ENCODE results near the gene FRRS1L.

DNA sequence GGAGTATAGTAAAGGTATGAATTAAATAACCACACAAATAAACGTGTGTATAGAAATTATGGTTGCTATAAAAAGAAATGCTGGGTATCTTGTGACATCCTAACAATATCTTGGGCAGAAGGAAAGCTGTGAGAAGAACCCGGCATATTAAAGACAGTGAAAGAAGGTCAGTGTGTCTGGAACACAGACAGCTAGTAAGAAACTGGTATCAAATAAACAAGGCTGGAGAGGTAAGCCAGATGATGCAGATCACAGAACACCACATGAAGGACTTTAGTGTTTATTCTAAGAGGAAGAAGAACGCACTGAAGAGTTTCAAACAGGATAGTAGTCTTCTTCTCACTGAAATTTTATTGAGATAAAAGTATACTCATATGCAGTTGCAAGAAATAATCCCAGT lies 71.7 kb downstream of the FRRS1L start:
- TF ChIP-seq ARNTL (CRISPR knock-in tag; IDR thresholded peaks at IDR 0.05; ENCODE audit: borderline replicate concordance, low read depth) (no peak), OSR1 (CRISPR knock-in tag; IDR thresholded peaks at IDR 0.05) (no peak), ZC3H10 (CRISPR knock-in tag; IDR thresholded peaks at IDR 0.05) (no peak), PPARA (CRISPR knock-in tag; IDR thresholded peaks at IDR 0.05; ENCODE audit: borderline replicate concordance) (no peak), RARB (CRISPR knock-in tag; IDR thresholded peaks at IDR 0.05) (no peak), ZFP30 (CRISPR knock-in tag; IDR thresholded peaks at IDR 0.05) (no peak), ZFP3 (CRISPR knock-in tag; IDR thresholded peaks at IDR 0.05) (no peak), ZNF8 (CRISPR knock-in tag; IDR thresholded peaks at IDR 0.05) (no peak)
- TF ChIP-seq, protein P1, sequence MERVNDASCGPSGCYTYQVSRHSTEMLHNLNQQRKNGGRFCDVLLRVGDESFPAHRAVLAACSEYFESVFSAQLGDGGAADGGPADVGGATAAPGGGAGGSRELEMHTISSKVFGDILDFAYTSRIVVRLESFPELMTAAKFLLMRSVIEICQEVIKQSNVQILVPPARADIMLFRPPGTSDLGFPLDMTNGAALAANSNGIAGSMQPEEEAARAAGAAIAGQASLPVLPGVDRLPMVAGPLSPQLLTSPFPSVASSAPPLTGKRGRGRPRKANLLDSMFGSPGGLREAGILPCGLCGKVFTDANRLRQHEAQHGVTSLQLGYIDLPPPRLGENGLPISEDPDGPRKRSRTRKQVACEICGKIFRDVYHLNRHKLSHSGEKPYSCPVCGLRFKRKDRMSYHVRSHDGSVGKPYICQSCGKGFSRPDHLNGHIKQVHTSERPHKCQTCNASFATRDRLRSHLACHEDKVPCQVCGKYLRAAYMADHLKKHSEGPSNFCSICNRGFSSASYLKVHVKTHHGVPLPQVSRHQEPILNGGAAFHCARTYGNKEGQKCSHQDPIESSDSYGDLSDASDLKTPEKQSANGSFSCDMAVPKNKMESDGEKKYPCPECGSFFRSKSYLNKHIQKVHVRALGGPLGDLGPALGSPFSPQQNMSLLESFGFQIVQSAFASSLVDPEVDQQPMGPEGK (CRISPR knock-in tag; IDR thresholded peaks at IDR 0.05; ENCODE audit: borderline replicate concordance): no peak
- TF ChIP-seq, protein P2, sequence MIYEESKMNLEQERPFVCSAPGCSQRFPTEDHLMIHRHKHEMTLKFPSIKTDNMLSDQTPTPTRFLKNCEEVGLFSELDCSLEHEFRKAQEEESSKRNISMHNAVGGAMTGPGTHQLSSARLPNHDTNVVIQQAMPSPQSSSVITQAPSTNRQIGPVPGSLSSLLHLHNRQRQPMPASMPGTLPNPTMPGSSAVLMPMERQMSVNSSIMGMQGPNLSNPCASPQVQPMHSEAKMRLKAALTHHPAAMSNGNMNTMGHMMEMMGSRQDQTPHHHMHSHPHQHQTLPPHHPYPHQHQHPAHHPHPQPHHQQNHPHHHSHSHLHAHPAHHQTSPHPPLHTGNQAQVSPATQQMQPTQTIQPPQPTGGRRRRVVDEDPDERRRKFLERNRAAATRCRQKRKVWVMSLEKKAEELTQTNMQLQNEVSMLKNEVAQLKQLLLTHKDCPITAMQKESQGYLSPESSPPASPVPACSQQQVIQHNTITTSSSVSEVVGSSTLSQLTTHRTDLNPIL (CRISPR knock-in tag; IDR thresholded peaks at IDR 0.05; ENCODE audit: low read depth): no peak
- TF ChIP-seq, protein P3, sequence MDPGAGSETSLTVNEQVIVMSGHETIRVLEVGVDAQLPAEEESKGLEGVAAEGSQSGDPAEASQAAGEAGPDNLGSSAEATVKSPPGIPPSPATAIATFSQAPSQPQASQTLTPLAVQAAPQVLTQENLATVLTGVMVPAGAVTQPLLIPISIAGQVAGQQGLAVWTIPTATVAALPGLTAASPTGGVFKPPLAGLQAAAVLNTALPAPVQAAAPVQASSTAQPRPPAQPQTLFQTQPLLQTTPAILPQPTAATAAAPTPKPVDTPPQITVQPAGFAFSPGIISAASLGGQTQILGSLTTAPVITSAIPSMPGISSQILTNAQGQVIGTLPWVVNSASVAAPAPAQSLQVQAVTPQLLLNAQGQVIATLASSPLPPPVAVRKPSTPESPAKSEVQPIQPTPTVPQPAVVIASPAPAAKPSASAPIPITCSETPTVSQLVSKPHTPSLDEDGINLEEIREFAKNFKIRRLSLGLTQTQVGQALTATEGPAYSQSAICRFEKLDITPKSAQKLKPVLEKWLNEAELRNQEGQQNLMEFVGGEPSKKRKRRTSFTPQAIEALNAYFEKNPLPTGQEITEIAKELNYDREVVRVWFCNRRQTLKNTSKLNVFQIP (CRISPR knock-in tag; IDR thresholded peaks at IDR 0.05; ENCODE audit: borderline replicate concordance, low read depth): no peak
- TF ChIP-seq, protein P4, sequence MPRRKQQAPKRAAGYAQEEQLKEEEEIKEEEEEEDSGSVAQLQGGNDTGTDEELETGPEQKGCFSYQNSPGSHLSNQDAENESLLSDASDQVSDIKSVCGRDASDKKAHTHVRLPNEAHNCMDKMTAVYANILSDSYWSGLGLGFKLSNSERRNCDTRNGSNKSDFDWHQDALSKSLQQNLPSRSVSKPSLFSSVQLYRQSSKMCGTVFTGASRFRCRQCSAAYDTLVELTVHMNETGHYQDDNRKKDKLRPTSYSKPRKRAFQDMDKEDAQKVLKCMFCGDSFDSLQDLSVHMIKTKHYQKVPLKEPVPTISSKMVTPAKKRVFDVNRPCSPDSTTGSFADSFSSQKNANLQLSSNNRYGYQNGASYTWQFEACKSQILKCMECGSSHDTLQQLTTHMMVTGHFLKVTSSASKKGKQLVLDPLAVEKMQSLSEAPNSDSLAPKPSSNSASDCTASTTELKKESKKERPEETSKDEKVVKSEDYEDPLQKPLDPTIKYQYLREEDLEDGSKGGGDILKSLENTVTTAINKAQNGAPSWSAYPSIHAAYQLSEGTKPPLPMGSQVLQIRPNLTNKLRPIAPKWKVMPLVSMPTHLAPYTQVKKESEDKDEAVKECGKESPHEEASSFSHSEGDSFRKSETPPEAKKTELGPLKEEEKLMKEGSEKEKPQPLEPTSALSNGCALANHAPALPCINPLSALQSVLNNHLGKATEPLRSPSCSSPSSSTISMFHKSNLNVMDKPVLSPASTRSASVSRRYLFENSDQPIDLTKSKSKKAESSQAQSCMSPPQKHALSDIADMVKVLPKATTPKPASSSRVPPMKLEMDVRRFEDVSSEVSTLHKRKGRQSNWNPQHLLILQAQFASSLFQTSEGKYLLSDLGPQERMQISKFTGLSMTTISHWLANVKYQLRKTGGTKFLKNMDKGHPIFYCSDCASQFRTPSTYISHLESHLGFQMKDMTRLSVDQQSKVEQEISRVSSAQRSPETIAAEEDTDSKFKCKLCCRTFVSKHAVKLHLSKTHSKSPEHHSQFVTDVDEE (CRISPR knock-in tag; IDR thresholded peaks at IDR 0.05): no peak

Data from SK-N-SH treated with all-trans-retinoic acid at 6 μM for 48 hours (cell line).